Liver (tissue), 3 donors: ENCODE data around the gene KLHL30.

Experiments used
- CTCF ChIP-seq: fragments of 150-350 bp; IDR thresholded peaks from 2 replicates; pipeline ENCODE4 v1.5.1; 2017; ENCODE audit warnings: improper control_type of control experiment, low read depth, low read length; ENCODE audit not compliant: missing input control
- GABPA ChIP-seq, 2 donors: IDR thresholded peaks in 1 of 2; conservative IDR thresholded peaks in 1 of 2; 2 replicates each; pipeline ENCODE4 v1.6.1; 2016; ENCODE audit warnings: antibody characterized with exemption in 2 of 2, mild to moderate bottlenecking in 1 of 2, moderate library complexity in 1 of 2
- MAX ChIP-seq: IDR thresholded peaks from 2 replicates; pipeline ENCODE4 v1.6.1; 2016; ENCODE audit warnings: antibody characterized with exemption
- RAD21 ChIP-seq, 2 donors: IDR thresholded peaks; 2 replicates each; pipeline ENCODE4 v1.6.1; 2016; ENCODE audit warnings: antibody characterized with exemption in 2 of 2, mild to moderate bottlenecking in 2 of 2
- REST ChIP-seq: IDR thresholded peaks from 2 replicates; pipeline ENCODE4 v1.6.1; 2016; ENCODE audit warnings: antibody characterized with exemption, mild to moderate bottlenecking
- donor health status: healthy.
- donor health status: healthy.

- TF ChIP-seq REST: no peak
- TF ChIP-seq CTCF: no peak
- no peak for TF ChIP-seq MAX
- TF ChIP-seq RAD21 (IDR thresholded peaks at IDR 0.05): no peak
- no peak for TF ChIP-seq GABPA (IDR thresholded peaks at IDR 0.05 in 1 of 2, conservative IDR thresholded peaks at IDR 0.05 in 1 of 2)
Observed at GRCh38 chr2:238119756-238120462, 18.6 kb upstream of the KLHL30 start.
